HL-60 (cell line): Measurements from ENCODE around the gene CHCHD1.

Experiments used
- DNase-seq, 2 experiments: peaks; one replicate each; pipeline ENCODE4 v3.0.0-alpha.2; 2010 to 2020; ENCODE audit warnings: low read depth in 1 of 2, low spot score in 1 of 2
- H3K27ac ChIP-seq: fragments of 250-450 bp; sonication (Bioruptor Pico); replicated peaks from 2 replicates; pipeline ENCODE4 v1.5.1; 2020; ENCODE audit warnings: mild to moderate bottlenecking, moderate library complexity
- H3K27me3 ChIP-seq: fragments of 250-450 bp; sonication (Bioruptor Pico); 2 replicates; pipeline ENCODE4 v1.5.1; 2021; ENCODE audit warnings: mild to moderate bottlenecking, moderate library complexity; ENCODE audit not compliant: insufficient read depth, poor library complexity, severe bottlenecking
- H3K4me3 ChIP-seq: replicated peaks from 2 replicates; pipeline ENCODE4 v1.5.1; 2011; ENCODE audit warnings: mild to moderate bottlenecking, control low read depth, low read length; ENCODE audit not compliant: insufficient read depth
- GABPA ChIP-seq: IDR thresholded peaks from 2 replicates; pipeline ENCODE4 v1.6.1; 2012; ENCODE audit warnings: low read depth
- POLR2AphosphoS5 ChIP-seq: IDR thresholded peaks from 2 replicates; pipeline ENCODE4 v1.6.1; 2012; ENCODE audit warnings: low read depth
- REST ChIP-seq: IDR thresholded peaks from 2 replicates; pipeline ENCODE4 v1.6.1; 2012; ENCODE audit warnings: low read depth; ENCODE audit not compliant: insufficient replicate concordance
- SPI1 ChIP-seq: IDR thresholded peaks from 2 replicates; pipeline ENCODE4 v1.6.1; 2012; ENCODE audit warnings: low read depth, mild to moderate bottlenecking, borderline replicate concordance
- TF ChIP-seq, protein P1 (sequence below): IDR thresholded peaks from one replicate; pipeline ENCODE4 v1.5.1; 2011; ENCODE audit warnings: low read length, control low read depth, inconsistent platforms; ENCODE audit not compliant: insufficient read depth

The CHCHD1 gene

GRCh38 chr10:73798087-73798486 lies 16.2 kb downstream of the CHCHD1 start:
- TF ChIP-seq POLR2AphosphoS5 (no peak), REST (no peak), SPI1 (no peak), GABPA (no peak)
- TF ChIP-seq, protein P1, sequence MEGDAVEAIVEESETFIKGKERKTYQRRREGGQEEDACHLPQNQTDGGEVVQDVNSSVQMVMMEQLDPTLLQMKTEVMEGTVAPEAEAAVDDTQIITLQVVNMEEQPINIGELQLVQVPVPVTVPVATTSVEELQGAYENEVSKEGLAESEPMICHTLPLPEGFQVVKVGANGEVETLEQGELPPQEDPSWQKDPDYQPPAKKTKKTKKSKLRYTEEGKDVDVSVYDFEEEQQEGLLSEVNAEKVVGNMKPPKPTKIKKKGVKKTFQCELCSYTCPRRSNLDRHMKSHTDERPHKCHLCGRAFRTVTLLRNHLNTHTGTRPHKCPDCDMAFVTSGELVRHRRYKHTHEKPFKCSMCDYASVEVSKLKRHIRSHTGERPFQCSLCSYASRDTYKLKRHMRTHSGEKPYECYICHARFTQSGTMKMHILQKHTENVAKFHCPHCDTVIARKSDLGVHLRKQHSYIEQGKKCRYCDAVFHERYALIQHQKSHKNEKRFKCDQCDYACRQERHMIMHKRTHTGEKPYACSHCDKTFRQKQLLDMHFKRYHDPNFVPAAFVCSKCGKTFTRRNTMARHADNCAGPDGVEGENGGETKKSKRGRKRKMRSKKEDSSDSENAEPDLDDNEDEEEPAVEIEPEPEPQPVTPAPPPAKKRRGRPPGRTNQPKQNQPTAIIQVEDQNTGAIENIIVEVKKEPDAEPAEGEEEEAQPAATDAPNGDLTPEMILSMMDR: no peak
- no peak for DNase-seq
- Histone ChIP-seq H3K27ac (no peak overlapping the region), H3K4me3 (no peak overlapping the region), H3K27me3 (no peaks in the 10 kb centered on the region)

DNA sequence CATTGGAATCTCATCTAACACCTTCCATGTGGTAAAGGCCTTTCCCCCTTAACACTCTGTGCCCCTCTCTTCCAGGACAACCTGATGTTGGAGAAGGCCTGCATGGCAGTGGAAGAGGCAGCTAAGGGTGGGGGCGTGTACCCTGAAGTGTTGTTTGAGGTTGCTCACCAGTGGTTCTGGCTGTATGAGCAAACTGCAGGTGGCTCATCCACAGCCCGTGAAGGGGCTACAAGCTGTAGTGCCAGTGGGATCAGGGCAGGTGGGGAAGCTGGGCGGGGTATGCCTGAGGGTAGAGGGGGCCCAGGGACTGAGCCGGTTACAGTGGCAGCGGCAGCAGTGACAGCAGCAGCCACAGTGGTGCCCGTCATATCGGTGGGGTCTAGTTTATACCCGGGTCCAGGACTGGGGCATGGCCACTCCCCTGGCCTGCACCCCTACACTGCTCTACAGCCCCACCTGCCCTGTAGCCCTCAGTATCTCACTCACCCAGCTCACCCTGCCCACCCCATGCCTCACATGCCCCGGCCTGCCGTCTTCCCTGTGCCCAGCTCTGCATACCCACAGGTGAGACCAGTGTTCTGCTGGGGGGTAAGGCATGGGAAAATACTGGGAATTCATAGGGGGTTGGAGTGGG lies 17.2 kb downstream of the CHCHD1 start:
- no peak overlapping the region for H3K4me3 ChIP-seq

DNA sequence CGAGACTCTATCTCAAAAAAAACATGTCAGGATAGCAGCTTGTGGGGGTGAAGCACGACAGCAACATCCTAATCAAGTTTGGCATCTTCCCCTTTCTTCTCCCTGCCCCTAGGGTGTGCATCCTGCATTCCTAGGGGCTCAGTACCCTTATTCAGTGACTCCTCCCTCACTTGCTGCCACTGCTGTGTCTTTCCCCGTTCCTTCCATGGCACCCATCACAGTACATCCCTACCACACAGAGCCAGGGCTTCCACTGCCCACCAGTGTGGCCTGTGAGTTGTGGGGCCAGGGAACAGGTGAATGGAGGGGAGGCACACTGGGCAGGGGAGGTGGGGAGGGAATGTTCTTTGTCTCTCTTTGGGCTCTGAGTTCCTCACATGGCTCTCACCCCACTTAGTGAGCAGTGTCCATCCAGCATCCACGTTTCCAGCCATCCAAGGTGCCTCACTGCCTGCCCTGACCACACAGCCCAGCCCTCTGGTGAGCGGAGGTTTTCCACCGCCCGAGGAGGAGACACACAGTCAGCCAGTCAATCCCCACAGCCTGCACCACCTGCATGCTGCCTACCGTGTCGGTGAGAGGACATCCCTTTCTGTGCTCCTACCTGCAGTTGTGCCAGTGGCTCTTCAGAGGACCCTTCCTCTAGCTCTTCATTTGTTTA lies 18.2 kb downstream of the CHCHD1 start:
- Histone ChIP-seq H3K27me3 (no peaks in the 10 kb centered on the region), H3K27ac (no peak overlapping the region), H3K4me3 (no peak overlapping the region)
- no peak for DNase-seq
- TF ChIP-seq SPI1 (no peak), REST (no peak), POLR2AphosphoS5 (no peak; the same call in 1 of the 2 replicates), GABPA (no peak)
- TF ChIP-seq, protein P1: no peak

More for the DNA sequence above, 17.2 kb downstream of the CHCHD1 start:
- Histone ChIP-seq H3K27ac (no peak overlapping the region), H3K27me3 (no peaks in the 10 kb centered on the region)
- TF ChIP-seq, protein P1: no peak
- no peak for TF ChIP-seq REST
- no peak for TF ChIP-seq GABPA
- TF ChIP-seq POLR2AphosphoS5: no peak
- no peak for TF ChIP-seq SPI1
- DNase-seq: no peak
